ENCODE results near the gene NETO2.
"Not testable (repeated sequence)": the region's sequence is repeated elsewhere in the genome, so short reads cannot be mapped to it uniquely, and the experiment has no call there.

Gene NETO2

DNA sequence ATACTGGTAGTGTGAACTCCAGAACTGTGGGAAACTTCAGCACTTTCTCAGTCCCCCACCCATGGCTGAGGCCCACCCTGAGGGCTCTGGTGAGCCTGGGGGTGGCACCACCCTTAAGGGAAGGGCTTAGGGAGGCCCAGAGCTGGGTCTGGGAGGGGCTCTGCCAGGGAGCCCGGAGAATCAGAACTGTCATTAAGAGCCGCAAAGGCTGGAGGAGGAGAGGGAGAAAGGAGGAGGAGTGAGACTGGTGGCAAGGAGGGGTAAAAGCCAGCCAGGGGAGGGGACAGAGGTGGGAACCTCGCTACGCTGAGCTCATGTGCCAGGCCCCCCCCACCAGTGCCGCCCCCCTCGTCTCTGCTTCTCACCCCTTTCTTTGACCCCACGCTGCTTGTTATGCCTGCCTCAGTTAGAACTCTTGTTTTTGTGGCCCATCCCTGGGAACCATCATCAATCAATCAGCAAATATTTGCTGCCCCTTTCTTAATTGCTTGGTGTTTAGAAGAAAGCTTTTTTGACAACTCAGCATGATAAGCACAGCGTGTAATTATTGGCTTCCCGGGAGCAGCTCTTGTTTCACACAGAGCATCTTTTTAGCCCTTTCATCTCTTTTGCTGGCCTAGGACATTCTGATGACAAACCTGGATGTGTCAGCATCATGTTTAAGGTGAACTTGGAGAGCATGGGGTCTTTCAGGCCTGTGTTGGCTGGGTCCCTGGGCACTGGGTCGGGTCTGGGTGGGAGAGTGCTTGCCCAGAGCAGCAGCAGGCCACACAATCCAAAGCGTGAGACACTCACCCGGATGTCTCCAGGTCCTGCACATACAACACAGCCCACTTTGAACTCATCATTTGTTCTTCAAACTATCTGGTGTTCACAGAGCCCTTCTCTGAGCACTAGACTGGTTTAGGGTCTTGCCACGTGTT is 77.7 kb downstream of the NETO2 start:
- no peak for DNase-seq (ENCODE audit: low read depth in 2 of 2)

DNA sequence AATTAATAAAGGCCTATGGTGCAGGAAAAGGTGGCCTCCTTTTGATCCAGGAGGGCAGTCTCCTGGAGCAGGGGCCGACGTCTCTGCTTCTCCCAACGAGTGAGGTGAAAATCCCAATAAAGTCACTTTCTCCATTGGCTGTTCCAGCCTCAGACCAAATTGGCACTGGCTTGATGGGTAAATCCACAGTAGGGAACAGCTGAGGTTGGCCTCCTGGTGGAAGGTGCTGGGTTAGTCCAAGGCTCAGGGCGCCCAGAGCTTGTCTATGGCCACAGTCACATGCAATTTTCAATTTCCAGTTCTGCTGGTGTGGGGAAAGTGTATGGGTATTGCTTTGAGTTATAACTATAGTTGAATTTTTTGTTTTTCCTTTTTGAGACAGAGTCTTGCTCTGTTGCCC is 79.0 kb downstream of the NETO2 start:
- no peak for DNase-seq (ENCODE audit: low read depth in 2 of 2)

GRCh38 chr16:47063011-47063724 is 80.6 kb downstream of the NETO2 start:
- DNase-seq (ENCODE audit: low read depth in 2 of 2), result no peak

DNA sequence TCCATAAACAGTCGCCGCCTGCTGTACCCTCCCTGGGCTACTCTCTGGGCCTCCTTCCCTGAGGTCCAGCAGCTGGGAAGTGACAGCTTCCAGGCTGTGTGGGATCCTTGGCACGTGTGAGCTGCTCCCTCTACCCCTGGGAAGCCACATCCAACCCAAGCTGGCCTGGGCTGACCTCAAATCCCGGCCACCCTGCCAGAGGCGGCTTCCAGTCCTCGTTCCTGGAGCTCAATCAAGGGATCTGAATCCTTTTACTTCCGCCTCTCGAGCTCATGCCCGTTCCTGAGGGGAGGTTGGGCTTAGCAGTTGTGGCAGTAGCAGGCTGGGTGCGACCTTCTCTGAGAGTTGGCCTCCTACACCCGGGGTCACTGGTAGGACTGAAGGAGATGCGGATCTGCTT is 82.5 kb downstream of the NETO2 start:
- no peak for DNase-seq (ENCODE audit: low read depth in 2 of 2)

GRCh38 chr16:47060596-47060995 is 83.1 kb downstream of the NETO2 start:
- no peak for DNase-seq (ENCODE audit: low read depth in 2 of 2)

- DNase-seq (ENCODE audit: low read depth in 2 of 2), result no peak
Observed at GRCh38 chr16:47059991-47060390, 83.8 kb downstream of the NETO2 start.

DNA sequence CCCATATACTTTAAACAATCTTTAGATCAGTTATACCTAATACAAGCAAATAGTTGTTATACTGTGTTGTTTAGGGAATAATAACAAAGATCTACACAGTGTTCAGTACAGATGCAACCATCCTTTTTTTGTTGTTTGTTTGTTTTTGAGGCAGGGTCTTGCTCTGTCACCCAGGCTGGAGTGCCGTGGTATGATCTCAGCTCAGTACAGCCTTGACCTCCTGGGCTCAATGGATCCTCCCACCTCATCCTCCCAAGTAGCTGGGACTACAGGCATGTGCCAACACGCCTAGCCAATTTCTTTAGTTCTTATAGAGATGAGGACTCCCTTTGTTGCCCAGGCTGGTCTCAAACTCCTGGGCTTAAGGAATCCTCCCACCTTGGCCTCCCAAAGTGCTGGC is 84.6 kb downstream of the NETO2 start:
- DNase-seq (ENCODE audit: low read depth in 2 of 2), result not testable (repeated sequence)

DNA sequence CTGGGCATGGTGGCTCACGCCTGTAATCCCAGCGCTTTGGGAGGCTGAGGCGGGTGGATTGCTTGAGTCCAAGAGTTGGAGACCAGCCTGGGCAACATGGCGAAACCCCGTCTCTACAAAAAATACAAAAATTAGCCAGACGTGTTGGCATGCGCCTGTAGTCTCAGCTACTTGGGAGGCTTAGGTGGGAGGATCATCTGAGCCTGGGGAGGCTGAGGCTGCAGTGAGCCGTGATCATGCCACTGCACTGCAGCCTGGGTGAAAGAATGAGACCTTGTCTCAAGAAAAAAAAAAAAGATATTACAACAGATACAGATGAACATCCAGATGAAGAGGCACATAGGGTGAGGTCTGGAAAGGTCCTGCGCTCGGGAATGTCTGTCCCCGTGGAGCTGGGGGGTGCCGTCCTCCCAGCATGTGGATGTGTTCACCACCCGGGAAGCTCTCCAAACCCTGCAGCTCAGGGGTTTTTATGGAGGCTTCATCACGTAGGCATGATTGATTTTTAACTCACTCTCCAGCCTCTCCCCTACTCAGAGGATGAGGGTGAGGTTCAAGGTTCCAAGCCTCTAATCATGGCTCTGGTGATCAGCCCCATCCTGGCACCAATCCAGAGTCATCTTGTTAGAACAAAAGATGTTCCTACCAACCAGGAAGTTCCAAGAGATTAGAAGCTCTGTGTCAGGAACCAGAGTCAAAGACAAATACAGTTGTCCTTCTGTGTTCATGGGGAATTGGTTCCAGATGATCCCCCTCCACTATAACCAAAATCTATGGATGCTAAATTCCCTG is 85.3 kb downstream of the NETO2 start:
- no peak for DNase-seq (ENCODE audit: low read depth in 2 of 2)

DNA sequence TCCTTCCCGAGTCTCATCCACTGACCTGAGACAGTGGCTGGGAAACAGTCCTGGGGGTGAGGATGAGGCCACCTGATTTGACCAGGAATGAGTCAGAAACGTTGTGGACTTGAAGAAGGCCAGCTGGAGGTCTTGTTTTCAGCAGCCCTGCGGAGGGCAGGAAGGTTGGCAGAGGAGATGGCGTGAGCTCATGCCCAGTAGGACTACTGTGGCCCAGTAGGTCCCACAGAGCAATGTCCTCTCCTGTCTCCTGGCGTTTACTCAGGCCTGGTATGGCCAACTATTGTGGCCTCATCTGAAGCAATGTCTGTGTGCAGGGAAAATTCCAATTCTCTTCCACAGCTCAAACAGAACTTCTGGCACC is 86.1 kb downstream of the NETO2 start:
- DNase-seq (ENCODE audit: low read depth in 2 of 2), result no peak

- DNase-seq (ENCODE audit: low read depth in 2 of 2), result no peak
Observed at GRCh38 chr16:47056688-47057629, 86.8 kb downstream of the NETO2 start.

- not testable (repeated sequence) for DNase-seq (ENCODE audit: low read depth in 2 of 2)
Observed at GRCh38 chr16:47056061-47056460, 87.7 kb downstream of the NETO2 start.

- no peak for DNase-seq (ENCODE audit: low read depth in 2 of 2)
Observed at GRCh38 chr16:47055136-47055885, 88.4 kb downstream of the NETO2 start.

DNA sequence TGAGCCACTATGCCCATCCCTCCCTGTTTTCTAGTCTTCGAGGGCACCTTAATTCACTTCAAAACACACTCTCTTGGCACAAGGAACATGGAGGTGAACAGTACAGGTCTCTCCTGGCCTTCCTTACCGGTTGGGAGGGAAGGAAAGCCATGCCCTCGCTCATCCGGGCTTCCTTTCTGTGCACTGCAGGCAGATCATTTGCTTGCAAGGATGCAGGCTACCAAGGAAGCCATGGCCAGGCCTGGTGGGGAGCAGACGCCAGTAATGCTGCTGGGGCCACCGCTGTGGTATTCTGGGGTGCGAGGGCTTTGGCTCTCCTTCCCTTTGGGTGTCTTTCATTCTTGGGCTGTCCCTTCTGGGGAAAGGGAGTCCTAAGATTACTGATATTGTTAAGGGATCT is 89.4 kb downstream of the NETO2 start:
- no peak for DNase-seq (ENCODE audit: low read depth in 2 of 2)

GRCh38 chr16:47053895-47054294 is 89.8 kb downstream of the NETO2 start:
- DNase-seq (ENCODE audit: low read depth in 2 of 2), result no peak

GRCh38 chr16:47052666-47053640 is 90.8 kb downstream of the NETO2 start:
- DNase-seq (ENCODE audit: low read depth in 2 of 2), result no peak

- DNase-seq (ENCODE audit: low read depth in 2 of 2), result no peak
Observed at GRCh38 chr16:47051031-47051430, 92.7 kb downstream of the NETO2 start.

DNA sequence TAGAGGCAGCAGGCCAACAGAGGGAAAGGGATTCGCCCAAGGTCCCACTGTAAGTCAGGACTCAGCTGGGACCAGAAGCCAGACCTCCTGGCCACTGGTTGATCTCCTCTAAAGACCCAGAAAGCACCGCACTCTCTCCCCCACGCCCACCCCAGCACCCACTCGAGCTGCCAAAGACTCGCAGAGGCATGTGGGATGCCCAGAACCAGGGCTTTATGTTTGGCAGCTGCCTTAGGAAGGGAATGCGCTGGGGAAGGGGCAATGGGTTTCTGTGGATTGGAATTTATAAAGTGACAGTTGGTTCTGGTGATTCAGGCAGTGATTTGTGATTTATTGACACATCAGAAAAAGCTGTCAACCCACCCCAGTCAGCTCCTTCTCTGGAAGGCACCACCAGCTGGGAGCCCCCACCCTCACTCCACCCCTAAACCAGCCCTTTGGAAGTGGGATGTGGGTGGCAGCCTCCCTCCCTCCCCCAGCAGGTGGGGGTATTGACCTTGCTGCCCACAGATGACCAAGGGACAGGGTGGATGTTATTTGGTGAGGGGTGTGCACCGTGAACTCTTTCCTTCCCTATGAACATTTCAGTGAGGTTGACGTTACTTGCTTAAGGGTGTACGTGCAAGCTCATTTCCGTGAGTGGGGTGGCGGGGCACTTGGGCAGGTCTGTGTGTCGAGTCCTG is 93.7 kb downstream of the NETO2 start:
- no peak for DNase-seq (ENCODE audit: low read depth in 2 of 2)

GRCh38 chr16:47047524-47048203 is 96.1 kb downstream of the NETO2 start:
- DNase-seq (ENCODE audit: low read depth in 2 of 2), result no peak

All from stimulated activated CD8-positive, alpha-beta memory T cell treated with anti-CD3 and anti-CD28 coated beads, Interleukin-2, amount 100 ng/mL, for 1 hour (primary cell).